Colonic mucosa (tissue), 4 donors: ENCODE data around the gene A2ML1. TPM values are rescaled to one million over a fixed set of nuclear protein-coding genes. Genes with fewer than 3 reads are reported as not detected.
"Not testable (repeated sequence)": the region's sequence is repeated elsewhere in the genome, so short reads cannot be mapped to it uniquely, and the experiment has no call there.

Experiments
- DNase-seq: peaks from one replicate; pipeline ENCODE4 v3.0.0-alpha.2; 2020
- H3K27ac ChIP-seq: fragments of 200-600 bp; one replicate; pipeline ENCODE4 v1.8.0; 2021
- H3K27me3 ChIP-seq: fragments of 200-600 bp; one replicate; pipeline ENCODE4 v1.8.0; 2021
- H3K36me3 ChIP-seq: fragments of 200-600 bp; one replicate; pipeline ENCODE4 v1.8.0; 2021
- H3K4me1 ChIP-seq: fragments of 200-600 bp; one replicate; pipeline ENCODE4 v1.8.0; 2021; ENCODE audit warnings: mild to moderate bottlenecking
- H3K4me3 ChIP-seq: fragments of 200-600 bp; one replicate; pipeline ENCODE4 v1.8.0; 2021
- H3K9ac ChIP-seq, 2 donors: one replicate each; pipeline ENCODE4 v1.7.0; 2013; ENCODE audit warnings: control low read depth in 2 of 2, low read depth in 2 of 2, low read length in 2 of 2
- H3K9me3 ChIP-seq: fragments of 200-600 bp; one replicate; pipeline ENCODE4 v1.8.0; 2021
- intact Hi-C: fragments of 100-400 bp; cut with DNase I; formaldehyde crosslinking; loops from one replicate; pipeline ENCODE4 v1.14.1; 2022
- total RNA-seq, 2 donors: library from RNA; stranded (reverse); fragmentation: NEBNext Ultra II Directional in 1 of 2; extraction: Animal tissue kit (Norgen Biotek cat#: 25700) in 1 of 2; gene quantifications; one replicate each; pipeline ENCODE4 v1.2.1, GENCODE V29; 2021
- TF ChIP-seq, protein P1 (sequence below): fragments of 200-600 bp; IDR thresholded peaks from one replicate; pipeline ENCODE4 v1.8.0; 2022; ENCODE audit warnings: antibody characterized with exemption, mild to moderate bottlenecking
- donor health status: healthy.
- donor health status: DM: no; HTN: no; CAD: no.
- donor health status: DM: no; HTN: no; CAD: no.

The A2ML1 gene
- total RNA-seq, 2 donors from 2014 or later = not detected

GRCh38 chr12:8796831-8797626, 25.4 kb upstream of the A2ML1 start:
- H3K9me3 ChIP-seq = no peaks in the 10 kb centered on the region
- no peaks in the 10 kb centered on the region for H3K36me3 ChIP-seq
- H3K4me1 ChIP-seq = no peaks in the 10 kb centered on the region
- TF ChIP-seq, protein P1, sequence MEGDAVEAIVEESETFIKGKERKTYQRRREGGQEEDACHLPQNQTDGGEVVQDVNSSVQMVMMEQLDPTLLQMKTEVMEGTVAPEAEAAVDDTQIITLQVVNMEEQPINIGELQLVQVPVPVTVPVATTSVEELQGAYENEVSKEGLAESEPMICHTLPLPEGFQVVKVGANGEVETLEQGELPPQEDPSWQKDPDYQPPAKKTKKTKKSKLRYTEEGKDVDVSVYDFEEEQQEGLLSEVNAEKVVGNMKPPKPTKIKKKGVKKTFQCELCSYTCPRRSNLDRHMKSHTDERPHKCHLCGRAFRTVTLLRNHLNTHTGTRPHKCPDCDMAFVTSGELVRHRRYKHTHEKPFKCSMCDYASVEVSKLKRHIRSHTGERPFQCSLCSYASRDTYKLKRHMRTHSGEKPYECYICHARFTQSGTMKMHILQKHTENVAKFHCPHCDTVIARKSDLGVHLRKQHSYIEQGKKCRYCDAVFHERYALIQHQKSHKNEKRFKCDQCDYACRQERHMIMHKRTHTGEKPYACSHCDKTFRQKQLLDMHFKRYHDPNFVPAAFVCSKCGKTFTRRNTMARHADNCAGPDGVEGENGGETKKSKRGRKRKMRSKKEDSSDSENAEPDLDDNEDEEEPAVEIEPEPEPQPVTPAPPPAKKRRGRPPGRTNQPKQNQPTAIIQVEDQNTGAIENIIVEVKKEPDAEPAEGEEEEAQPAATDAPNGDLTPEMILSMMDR = no peak
- DNase-seq = no peak
- H3K9ac ChIP-seq = no peak overlapping the region
- intact Hi-C loops = no loop called here
- H3K27me3 ChIP-seq = no peaks in the 10 kb centered on the region
- H3K27ac ChIP-seq = no peak overlapping the region
- H3K4me3 ChIP-seq = no peak overlapping the region

DNA sequence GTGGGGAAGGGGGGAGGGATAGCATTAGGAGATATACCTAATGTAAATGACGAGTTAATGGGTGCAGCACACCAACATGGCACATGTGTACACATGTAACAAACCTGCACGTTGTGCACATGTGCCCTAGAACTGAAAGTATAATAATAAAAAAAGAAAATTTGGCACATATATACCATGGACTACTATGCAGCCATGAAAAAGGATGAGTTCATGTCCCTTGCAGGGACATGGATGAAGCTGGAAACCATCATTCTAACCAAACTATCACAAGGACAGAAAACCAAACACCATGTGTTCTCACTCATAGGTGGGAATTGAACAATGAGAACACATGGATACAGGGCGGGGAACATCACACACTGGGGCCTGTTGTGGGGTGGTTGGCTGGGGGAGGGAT, 21.2 kb upstream of the A2ML1 start:
- H3K27ac ChIP-seq, H3K4me1 ChIP-seq, H3K9me3 ChIP-seq, H3K27me3 ChIP-seq, H3K4me3 ChIP-seq, DNase-seq, H3K36me3 ChIP-seq, intact Hi-C loops, H3K9ac ChIP-seq: not testable (repeated sequence)

GRCh38 chr12:8804833-8805232, 17.6 kb upstream of the A2ML1 start:
- H3K9me3 ChIP-seq, H3K27me3 ChIP-seq, H3K9ac ChIP-seq, H3K4me1 ChIP-seq, intact Hi-C loops, H3K27ac ChIP-seq, H3K36me3 ChIP-seq, DNase-seq, H3K4me3 ChIP-seq: not testable (repeated sequence)

- H3K9me3 ChIP-seq, DNase-seq, H3K9ac ChIP-seq, H3K4me3 ChIP-seq, H3K36me3 ChIP-seq, H3K27ac ChIP-seq, H3K27me3 ChIP-seq, intact Hi-C loops, H3K4me1 ChIP-seq: not testable (repeated sequence)
Measured at GRCh38 chr12:8805487-8805886, 16.9 kb upstream of the A2ML1 start.

DNA sequence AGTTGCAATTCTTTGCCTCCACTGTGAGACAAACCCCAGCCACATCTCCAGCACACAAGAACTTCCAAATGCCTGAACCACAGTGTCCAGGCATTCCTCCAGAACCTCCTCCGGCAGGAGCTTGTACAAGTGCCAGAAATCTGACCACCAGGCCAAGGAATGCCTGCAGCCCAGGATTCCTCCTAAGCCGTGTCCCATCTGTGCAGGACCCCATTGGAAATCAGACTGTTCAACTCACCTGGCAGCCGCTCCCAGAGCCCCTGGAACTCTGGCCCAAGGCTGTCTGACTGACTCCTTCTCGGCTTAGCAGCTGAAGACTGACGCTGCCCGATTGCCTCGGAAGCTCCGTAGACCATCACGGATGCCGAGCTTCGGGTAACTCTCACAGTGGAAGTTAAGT, 15.3 kb upstream of the A2ML1 start:
- H3K9ac ChIP-seq, H3K27me3 ChIP-seq, intact Hi-C loops, H3K4me1 ChIP-seq, H3K9me3 ChIP-seq, H3K27ac ChIP-seq, H3K4me3 ChIP-seq, DNase-seq, H3K36me3 ChIP-seq: not testable (repeated sequence)

DNA sequence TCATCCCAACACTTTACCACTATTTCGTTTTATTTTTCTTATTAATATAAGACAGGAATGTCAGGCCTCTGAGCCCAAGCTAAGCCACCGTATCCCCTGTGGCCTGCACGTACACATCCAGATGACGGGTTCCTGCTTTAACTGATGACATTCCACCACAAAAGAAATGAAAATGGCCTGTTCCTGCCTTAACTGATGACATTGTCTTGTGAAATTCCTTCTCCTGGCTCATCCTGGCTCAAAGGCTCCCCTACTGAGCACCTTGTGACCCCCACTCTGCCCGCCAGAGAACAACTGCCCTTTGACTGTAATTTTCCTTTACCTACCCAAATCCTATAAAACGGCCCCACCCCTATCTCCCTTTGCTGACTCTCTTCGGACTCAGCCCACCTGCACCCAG, 12.3 kb upstream of the A2ML1 start:
- H3K27ac ChIP-seq, intact Hi-C loops, H3K36me3 ChIP-seq, H3K4me3 ChIP-seq, DNase-seq, H3K4me1 ChIP-seq, H3K9me3 ChIP-seq, H3K9ac ChIP-seq, H3K27me3 ChIP-seq: not testable (repeated sequence)

DNA sequence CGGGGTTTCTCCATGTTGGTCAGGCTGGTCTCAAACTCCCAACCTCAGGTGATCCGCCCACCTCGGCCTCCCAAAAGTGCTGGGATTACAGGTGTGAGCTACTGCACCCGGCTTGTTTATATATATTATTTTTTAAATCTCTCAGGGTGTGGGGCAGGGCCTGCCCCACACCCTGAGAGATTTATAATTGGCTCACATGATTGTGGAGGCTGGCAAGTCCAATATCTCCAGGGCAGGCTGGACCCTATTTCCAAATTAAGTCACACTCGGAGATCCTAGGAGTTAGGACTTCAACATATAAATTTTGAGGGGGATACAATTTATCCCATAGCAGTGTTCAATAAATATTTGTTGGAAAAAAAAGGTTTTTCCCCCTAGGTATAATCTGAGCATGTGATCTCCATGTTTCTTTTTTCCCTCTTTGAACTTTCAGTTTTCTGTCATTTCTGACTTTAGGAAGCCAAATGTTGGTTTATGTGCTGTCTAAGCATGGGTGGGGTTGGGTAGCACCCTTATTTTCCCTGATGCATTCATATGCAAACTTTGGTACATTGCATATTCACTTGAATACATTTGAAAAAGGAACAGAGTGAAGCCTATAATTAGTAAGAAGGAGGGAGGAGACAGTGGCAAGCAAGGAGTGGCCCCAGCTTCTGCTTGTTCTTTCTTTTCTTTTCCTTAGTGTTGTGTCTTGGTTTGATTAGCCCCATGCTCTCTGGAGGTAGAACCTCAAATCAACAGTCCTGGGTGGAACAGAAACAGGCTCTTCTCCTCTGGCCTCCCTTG, 8.7 kb upstream of the A2ML1 start:
- no peak overlapping the region for H3K9ac ChIP-seq
- H3K4me3 ChIP-seq = no peak overlapping the region
- H3K9me3 ChIP-seq = no peaks in the 10 kb centered on the region
- no peak for DNase-seq
- H3K27me3 ChIP-seq = no peaks in the 10 kb centered on the region
- TF ChIP-seq, protein P1 = no peak
- H3K4me1 ChIP-seq = no peaks in the 10 kb centered on the region
- H3K36me3 ChIP-seq = no peaks in the 10 kb centered on the region
- intact Hi-C loops = no loop called here
- no peak overlapping the region for H3K27ac ChIP-seq
